CD4-positive, alpha-beta T cell treated with Interleukin-4 for 4 hours (primary cell): ENCODE data around the gene GNPTG.
"Not testable (repeated sequence)": the region's sequence is repeated elsewhere in the genome, so short reads cannot be mapped to it uniquely, and the experiment has no call there.

ENCODE experiments used
- DNase-seq: peaks from one replicate; pipeline ENCODE4 v3.0.0-alpha.2; 2020

Gene GNPTG

DNA sequence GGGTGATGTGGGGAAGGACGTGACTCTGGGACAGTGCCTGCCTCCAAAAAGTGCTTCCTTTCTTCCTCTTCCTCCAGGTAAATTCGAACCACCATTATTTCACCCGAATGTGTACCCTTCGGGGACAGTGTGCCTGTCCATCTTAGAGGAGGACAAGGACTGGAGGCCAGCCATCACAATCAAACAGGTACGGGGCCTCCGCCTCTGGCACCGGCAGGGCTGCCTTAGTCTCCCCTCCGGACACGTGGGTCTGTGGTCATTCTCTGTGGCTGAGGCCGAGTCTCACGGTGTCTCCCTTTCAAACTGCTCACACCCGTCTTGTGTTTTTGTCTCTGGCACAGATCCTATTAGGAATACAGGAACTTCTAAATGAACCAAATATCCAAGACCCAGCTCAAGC, 31.6 kb upstream of the GNPTG start:
- no peak for DNase-seq

DNA sequence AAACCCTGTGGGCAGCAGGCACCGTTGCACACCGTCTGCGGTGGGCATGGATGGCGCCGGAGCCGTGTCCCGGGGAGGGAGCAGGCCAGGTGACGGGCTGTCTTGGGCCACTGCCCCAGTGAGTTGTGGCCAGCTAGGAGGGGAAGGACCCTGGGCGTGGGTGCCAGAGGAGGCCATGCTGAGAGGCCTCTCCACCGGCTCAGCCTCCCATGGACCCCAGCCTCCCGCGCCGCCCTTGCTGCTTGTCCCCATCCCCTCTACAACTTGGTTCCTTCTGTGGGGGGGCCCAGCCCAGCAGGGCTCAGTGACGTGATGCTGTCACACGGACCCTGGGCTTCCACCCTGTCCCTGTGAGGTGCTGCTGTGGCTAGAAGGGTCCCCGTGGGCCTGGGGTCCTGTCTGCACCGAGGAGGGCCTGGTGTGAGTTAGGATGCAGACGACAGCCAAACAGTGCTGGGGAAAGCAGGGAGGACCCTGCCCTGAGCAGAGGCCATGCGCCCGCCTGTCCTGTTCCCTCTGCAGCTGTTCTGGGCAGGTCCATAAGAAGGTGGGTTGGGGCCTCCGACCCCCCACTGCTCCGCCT, 31.0 kb upstream of the GNPTG start:
- DNase-seq = no peak

DNA sequence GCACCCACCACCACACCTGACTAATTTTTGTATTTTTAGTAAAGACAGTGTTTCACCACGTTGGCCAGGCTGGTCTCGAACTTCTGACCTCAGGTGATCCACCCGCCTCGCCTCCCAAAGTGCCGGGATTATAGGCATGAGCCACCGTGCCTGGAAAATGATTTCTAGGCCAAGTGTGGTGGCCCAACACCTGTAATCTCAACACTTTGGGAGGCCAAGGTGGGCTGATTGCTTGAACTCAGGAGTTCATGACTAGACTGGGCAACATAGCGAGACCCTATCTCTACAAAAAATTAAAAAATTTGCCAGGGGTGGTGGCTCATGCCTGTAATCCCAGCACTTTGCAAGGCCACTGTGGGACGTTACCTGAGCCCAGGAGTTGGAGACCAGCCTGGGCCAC, 29.3 kb upstream of the GNPTG start:
- DNase-seq = no peak

DNA sequence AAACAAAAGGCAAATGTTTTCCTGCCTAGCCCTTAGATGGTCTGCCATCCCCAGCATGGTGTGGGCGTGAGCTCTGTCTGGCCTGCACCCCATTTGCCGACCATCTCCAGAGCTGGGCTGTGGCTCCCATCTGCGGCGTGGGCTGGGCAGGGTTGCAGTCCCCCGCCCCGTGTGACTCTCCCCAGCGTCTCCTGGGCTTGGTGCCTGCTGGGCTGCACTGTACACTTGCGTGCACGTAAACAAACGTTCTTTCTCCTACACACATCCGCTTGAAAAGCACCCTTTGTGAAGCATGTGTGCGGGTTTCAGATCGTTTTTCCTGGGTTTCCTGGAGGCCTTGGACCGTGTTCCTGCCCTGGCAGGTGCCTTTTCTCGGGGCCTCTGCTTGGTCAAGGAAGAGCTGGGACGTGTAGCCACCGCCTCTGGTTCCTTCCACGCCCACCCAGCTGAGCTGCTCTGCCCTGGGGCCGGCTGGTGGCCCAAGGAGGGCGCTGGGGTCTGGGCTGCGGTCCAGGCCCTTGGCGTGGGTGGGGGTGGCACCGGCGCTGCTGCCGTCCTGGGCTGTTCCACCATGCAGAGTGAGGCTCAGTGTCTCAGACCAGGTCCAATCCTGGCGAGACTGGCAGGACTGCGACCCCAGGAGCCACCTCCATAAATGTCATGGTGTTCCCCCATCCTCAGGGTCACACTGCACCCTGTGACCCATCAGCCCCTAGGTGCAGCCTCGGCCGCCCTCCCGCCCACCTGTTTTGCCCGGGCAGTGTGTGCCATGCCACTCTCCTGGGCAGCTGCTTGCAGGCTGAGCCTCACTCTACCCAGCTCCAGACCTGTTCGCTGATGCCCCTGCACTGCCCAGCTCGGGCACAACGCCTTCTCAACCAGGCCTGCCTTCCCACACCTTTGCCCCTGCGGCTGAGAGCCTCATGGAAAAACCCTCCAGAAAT, 28.2 kb upstream of the GNPTG start:
- no peak for DNase-seq

DNA sequence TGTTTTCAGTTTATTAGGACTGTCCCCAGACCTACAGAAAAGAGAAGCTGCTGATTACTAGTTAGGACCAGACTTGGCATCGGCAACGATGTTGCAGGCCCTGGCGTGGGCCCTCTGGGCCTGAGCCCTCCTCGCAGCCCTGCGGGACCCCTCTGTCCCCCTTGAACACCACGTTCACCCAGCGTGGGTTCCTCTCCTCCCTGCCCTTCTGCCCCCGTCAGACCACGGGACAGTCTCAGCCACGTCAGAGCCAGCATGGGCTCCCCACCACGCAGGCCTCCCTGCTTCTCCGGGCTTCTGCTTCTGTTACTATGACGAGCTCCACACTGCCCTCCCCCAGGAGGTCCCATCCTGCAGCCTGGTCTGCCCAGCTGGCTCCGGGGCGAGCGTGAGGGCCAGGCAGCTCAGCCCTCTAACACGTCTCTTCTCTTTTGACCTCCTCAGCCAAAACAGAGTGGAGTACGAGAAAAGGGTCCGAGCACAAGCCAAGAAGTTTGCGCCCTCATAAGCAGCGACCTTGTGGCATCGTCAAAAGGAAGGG, 27.4 kb upstream of the GNPTG start:
- no peak for DNase-seq

DNA sequence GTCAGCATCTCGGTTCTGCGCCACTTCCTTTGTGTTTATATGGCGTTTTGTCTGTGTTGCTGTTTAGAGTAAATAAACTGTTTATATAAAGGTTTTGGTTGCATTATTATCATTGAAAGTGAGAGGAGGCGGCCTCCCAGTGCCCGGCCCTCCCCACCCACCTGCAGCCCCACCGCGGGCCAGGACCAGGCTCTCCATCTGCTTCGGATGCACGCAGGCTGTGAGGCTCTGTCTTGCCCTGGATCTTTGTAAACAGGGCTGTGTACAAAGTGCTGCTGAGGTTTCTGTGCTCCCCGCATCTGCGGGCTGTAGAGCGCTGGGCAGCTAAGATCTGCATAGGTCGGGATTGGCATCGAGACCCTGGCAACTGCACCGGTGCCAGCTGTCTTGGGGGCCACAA, 26.5 kb upstream of the GNPTG start:
- no peak for DNase-seq

DNA sequence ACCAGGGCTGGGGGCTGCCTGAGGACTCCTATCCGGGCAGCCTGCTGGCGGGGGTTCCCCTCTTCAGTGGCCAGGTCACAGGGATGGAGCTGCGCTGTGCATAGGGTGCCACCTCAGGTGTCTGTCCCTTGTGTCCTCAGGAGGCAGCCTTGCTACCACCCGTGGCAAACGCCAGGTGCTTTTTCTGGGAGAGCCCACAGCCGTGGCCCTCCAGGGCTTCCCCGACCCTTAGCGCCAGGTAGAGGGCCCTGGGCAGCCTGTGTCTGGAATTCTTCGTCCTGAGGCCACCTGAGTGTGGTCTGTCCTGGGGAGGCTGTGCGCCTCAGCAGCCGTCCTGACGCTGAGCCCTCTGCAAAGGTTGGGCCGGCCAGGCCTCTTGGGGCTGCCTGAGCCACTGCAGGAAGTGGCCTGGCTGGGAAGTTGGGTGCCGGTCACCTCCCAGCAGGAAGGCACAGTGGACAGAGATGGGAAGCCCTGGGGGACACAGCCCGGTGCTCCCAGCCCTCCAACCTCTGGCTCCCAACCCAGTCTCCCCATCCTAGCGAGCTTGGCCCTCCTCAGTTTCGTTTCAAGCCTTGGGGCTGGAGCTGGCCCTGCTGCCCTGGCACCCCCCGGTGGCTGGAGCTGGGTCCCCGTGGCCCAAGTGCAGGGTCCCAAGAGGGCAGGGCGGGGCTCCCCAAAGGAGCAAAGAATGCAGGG, 25.9 kb upstream of the GNPTG start:
- no peak for DNase-seq

DNA sequence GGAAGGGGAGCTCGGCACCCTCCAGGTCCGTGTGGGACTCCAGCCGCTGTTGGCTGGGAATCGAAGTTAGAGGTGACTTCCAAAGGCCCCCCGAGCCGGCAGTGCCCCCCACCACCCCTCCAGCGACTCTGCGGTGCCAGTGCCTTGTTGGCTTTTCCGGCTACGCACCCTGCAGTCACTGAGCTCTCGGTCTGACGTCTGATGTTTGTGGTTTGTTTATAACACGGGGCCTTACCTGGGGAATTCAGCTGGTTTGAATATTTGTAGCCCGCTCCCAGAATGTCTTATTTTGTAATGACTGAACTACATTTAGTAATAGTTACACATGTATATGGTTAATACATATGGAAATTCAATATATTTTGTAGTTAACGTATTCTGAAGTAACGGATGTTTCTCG, 25.3 kb upstream of the GNPTG start:
- DNase-seq = no peak

DNA sequence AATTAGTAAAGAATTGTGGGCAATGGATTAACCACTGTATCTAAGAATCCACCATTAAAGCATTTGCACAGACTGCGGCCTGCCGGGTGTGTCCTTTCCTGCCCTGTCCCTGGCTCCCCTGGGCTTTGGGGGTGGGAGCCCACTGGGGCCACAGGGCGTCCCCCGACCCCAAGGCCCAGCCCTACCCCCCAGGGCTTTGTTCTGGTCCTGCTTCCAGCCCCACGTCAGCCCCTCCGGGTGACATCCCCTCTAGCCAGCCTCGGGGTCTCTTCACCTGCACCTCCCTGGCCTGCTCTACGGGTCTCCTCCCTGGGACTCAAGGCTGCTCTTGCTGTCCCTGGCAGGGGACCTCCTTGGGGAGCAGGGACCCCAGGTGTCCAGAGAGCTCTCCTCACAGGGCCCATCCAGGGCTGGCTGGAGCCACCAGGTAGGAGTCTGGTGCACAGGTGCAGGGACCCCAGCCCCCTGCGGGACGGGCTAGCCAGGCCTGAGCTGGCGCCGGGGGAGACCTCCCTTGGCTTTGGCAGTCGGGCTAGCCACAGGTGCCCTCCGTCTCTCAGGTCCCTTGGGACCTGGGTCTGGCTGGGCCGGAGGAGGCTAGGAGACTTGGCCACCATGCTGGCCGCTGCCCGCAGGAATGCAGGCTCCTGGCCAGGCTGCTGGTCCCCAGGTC, 24.6 kb upstream of the GNPTG start:
- no peak for DNase-seq

DNA sequence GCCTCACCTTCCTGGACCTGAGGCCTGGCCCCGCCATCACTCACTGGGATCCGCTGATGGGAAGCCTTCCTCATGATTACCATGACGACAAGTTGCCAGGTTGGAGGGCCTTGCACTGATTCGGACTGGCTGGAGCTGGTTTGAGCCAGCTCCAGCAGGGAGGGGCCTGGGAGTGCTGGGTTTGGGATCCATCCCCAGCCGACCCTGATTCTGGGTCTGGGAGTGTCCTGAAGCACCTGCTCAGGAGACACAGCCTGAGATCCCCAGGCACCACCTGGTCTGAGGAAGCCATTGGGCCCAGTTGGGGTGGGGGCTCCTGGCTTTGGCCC, 24.1 kb upstream of the GNPTG start:
- no peak for DNase-seq

DNA sequence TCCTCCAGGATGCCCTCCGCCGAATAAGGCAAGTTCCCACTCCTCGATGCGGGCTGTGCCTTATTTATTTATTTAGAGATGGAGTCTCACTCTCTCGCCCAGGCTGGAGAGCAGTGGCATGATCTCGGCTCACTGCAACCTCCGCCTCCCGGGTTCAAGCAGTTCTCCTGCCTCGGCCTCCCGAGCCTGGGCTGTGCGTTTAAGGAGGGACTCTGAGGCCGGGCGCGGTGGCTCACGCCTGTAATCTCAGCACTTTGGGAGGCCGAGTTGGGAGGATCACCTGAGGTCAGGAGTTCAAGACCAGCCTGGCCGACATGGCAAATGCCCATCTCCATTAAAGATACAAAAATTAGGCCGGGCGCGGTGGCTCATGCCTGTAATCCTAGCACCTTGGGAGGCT, 23.6 kb upstream of the GNPTG start:
- not testable (repeated sequence) for DNase-seq

DNA sequence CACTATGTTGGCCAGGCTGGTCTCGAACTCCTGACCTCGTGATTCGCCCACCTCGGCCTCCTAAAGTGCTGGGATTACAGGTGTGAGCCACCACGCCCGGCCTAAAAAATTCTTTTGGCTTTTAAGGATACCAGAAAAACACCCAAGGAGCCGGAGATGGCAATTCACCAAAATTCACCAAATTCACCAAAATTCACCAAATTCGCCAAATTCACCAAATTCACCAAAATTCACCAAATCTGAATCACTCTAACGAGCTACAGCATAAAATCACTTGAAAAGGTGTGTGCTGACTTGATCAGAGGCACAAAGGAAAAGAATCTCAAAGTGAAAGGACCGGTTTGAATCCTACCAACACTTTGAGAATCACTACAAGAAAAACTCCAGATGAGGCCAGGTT, 22.8 kb upstream of the GNPTG start:
- not testable (repeated sequence) for DNase-seq

DNA sequence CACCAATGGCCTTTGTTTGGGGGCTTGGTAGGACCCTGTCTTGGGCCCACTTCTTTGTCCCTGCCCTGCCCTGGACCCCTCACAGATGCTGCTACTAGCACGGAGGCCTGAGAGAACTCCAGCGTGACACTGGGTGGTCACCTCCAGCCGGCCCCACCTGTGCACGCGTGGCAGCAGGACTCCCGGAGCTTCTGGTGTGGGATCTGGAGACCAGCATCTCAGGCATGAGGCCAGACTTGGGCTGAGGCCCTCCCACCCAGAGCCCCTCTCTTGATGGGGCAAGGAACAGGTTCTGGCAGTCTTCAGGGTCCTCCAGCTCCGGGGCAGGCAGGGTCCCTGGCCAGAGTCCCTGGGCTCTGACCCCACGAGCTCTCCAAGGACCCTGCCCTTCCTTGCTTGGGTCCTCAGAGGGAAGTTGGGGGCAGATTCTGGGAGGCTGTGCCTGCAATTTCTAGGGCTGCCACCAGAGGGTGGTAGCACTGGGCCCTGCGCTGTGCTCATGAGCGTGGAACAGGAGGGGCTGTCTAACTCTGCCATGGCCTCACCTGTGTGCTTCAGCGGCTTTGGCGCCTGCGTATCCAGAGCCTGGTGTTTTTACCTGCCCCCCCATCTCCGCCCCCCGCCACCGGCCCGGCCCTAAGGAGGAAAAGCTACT, 21.3 kb upstream of the GNPTG start:
- DNase-seq = no peak

DNA sequence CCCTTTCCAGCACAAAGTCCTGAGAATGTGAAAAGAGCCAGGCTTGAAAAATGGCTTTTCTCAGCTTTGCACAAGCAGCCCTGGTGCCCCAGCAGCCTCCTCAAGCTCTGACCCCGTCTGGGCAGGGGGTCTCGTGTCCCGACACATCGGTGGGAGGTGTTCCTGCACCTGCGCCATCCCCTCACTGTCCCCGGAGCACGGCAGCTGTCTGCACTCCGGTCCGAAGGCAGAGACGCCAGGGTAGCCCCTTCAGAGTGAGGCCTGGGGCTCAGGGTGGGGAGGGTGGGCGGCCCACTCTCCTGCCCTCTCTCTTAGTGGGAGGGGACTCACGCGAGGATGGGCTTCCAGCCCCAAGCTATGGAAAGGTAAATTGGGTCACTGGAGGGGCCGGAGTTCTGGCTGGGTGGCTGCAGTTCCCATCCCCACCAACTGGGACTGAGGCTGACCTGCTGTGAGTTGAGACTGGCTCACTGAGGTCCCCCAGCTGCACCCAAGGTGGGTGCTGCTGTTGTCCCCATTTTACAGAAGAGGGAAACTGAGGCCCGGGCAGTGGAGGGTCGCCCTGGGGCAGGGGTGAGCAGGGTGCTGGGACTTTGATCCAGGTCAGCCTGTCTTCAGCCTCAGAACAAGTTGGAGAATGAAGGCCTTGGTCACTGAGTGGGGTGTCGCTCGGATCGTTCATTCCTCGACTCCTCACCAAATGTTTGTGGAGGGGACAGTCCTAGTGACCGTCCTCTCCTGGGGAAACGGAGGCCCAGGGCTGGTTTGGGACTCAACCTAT, 20.6 kb upstream of the GNPTG start:
- no peak for DNase-seq

DNA sequence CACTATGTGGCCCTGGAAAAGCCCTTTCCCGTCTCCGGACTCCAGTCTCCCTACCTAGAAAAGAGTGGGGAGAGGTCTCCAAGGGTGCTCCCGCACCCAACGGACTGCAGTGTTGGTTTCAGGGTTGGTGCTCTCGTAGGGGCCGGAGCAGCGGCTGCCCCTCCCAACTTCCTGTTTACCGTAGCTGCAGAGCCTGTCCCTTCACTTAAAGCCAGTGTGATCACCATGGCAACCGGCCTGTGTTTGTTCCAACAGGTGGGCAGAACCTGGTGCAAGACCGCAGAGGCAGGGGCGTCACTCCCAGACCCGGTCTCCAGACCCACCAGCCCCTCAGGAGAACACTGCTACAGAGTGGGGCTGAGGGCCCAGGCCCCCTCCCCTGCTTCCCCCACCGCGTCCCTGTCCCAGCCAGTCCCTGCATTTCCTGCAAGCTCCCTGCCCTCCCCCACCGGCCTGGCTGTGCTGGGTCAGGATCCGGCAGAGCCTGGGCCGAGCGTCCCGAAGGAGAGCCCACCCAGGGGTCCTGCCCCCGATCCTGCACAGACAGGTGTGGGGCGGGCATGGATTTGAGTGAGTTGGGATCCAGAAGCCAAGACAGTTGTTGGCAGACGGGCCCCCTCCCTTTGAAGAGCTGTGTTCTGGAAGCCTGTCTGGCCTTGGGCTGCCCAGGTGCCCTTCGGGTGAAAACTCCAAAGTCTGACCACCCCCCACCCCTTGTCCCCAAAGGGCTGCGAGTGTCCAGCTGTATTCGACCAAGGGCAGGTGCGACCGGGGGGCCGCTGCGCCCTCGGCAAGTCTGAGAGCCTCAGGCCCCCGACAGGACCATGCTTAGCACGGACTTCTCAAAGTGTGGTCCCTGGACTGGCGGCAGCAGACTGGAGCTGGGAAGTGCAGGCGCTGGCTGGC, 19.8 kb upstream of the GNPTG start:
- peak; percentile 83 for DNase-seq

DNA sequence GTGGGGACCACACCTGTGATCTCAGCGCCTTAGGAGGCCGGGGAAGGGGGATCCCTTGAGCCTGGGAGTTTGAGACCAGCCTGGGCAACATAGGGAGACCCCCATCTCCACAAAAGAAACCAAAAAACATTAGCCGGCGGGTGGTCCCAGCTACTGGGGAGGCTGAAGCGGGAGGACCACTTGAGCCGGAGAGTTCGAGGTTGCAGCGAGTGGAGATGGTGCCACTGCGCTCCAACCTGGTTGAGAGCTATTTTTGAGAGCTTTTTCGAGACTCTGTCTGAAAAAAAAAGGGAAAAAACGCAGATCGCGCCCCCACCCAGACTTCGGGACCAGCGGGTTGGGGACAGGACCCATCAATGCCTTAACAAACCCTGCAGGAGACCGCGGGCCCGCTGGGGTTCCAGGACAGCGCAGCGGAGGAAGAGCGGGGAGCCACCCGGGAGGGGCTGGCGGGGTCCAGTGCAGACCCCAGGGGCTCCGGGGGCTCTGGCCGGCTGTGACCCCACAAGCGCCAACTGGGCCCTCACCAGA, 19.0 kb upstream of the GNPTG start:
- DNase-seq = no peak

DNA sequence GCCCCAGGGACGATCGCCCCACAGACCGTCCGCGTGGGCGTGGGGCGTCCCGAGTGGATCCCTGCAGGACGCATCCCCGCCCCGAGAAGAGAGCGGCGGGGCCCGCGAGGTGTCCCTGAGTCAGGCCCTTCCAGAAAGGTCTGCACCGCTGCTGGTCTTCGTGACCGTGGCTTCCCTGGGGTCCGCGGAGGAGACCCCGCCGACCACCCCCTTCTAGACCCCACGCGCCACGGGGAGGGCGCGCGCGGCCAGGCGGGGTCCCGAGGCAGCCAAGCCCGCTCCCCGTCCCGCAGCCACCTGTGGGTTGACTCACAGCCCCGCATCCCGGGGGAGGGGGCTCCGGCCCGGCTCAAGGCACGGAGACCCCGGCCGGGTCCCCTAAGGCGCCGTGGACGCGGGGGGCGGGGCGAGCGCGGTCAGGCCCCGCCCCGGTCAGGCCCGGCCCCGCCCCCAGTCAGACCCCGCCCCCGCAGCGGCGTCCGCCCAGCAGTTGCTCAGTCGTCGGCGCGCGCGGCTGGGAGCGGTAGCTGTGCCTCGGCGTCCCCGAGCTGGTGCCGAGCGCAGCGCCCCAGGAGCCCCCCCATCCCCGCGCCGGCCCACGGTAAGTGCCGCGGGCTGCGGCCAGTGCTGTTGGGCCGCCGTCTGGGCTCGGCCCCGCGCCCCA, 18.4 kb upstream of the GNPTG start, which contains the start of gene BAIAP3:
BAIAP3 (plus strand) TSS at position 497 of the 664 bp plus-strand sequence. CDS start 4,905 bp downstream, outside the sequence.
- DNase-seq = no peak

DNA sequence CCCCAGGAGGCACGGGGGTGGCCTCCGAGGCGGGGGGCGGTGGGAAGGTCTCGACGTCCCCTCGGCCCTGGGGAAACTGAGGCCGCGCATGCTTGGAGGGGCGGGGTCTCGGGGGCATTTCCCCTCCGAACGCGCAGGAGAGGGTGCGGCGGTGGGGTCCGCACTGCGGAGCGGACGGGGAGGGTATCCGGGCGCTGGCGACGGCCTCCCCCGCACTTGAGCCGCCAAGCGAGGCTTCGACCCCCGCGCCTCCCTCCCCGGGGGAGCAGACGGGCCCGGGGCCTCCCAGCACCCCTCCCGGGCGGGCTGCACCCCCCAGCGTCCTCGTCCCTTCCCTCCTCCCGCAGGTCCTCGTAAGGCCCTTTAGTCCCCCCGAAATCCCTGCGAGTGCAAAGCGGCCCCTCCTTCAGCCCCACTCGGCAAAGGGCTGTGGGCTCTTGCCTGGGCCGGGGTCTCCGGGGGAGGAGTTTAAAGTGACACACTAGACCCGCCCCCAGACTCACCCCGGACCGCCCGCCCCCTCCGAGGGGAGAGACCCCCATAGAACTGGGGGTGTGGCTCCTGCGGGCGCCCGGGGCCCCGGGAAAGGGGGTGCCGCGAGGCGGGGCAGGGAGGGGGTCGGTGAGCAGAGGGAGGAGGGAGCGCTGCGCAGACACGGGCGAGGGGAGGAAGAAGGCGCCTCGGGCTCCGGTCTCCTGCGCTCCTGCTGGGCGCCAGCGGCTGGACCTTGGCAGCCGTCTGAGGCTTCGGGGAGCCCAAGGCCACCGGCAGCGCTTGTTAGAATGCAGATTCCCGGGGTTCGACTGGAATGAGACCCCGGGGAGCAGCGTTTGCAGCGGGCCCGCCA, 17.7 kb upstream of the GNPTG start:
- DNase-seq = no peak

DNA sequence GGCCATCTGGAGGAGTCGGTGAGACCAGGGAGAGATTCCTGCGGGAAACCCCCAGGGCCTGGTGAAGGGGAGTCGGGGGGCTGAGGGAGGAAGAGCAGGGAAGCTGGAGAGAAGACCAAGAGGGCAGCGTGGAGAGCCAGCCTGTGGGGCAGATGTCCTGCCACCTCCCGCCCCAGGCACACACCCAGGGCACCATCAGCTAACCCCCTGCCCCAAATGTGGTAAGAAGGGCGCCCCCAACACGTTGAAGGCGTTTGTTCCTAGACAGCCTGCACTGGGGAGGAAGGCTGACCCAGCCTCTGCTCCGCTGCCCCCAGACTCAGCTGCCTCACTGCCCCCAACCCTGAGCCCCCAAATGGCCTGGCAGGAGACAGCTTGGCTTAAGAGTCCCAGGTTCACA, 17.0 kb upstream of the GNPTG start:
- no peak for DNase-seq
